H1 (cell line): ENCODE data around the gene KRT75. TPM values are rescaled to one million over a fixed set of nuclear protein-coding genes. Genes with fewer than 3 reads are reported as not detected.

ENCODE experiments used
- polyA plus RNA-seq, 7 experiments: library from polyadenylated mRNA; depleted of rRNA in 3 of 7; stranded (reverse) in 5 of 7; unstranded in 2 of 7; fragments of >200 nt in 5 of 7; fragments of 200-250 nt in 2 of 7; gene quantifications; 1 replicate in 5 of 7; 2 replicates in 1 of 7; 4 replicates in 1 of 7; pipeline versions ENCODE4 v1.2.1 to v1.2.3, GENCODE V29; 2011 to 2013; ENCODE audit warnings: missing spikeins in 2 of 7, mixed read lengths in 2 of 7
- total RNA-seq: library from RNA; stranded (reverse); fragmentation: NEBNext Ultra II Directional; extraction: Animal tissue kit (Norgen Biotek cat#: 25700); gene quantifications from 2 replicates; pipeline ENCODE4 v1.2.1, GENCODE V29; 2021

KRT75 gene
- total and polyA plus RNA-seq, 2 of the 8 experiments (the other 6 are each of a cell fraction or from before 2014, with no cell fraction given) = not detected

Other genes starting within 250 kb of the KRT75 start
- gene KRT80, start 242.4 kb downstream of the KRT75 start, total RNA-seq = 0.08 TPM in 1 of 2 replicates, not detected in the other
- gene KRT80, start 242.4 kb downstream of the KRT75 start, polyA plus RNA-seq (2011; rRNA removed) = 0.05 and 0.06 TPM in 2 replicates
- 13.2 and 16.5 TPM in 2 replicates for gene KRT7, start 201.1 kb downstream of the KRT75 start, total RNA-seq
- 19.0 and 25.6 TPM in 2 replicates for gene KRT7, start 201.1 kb downstream of the KRT75 start, polyA plus RNA-seq (2011; rRNA removed)
- gene KRT86, start 159.7 kb downstream of the KRT75 start, total RNA-seq = 0.15 TPM in 1 of 2 replicates, not detected in the other
- 0.09 and 0.12 TPM in 2 replicates for gene KRT86, start 159.7 kb downstream of the KRT75 start, polyA plus RNA-seq (2011; rRNA removed)
- not detected in 2 replicates for gene KRT81, start 142.8 kb downstream of the KRT75 start, total RNA-seq
- not detected in 2 replicates for gene KRT81, start 142.8 kb downstream of the KRT75 start, polyA plus RNA-seq (2011; rRNA removed)
- gene KRT83, start 113.0 kb downstream of the KRT75 start, total RNA-seq = not detected in 2 replicates
- gene KRT83, start 113.0 kb downstream of the KRT75 start, polyA plus RNA-seq (2011; rRNA removed) = not detected in 2 replicates
- not detected in 2 replicates for gene KRT85, start 66.9 kb downstream of the KRT75 start, total RNA-seq
- not detected in 2 replicates for gene KRT85, start 66.9 kb downstream of the KRT75 start, polyA plus RNA-seq (2011; rRNA removed)
- gene KRT84, start 48.7 kb downstream of the KRT75 start, total RNA-seq = not detected in 2 replicates
- not detected in 2 replicates for gene KRT84, start 48.7 kb downstream of the KRT75 start, polyA plus RNA-seq (2011; rRNA removed)
- gene KRT82, start 28.0 kb downstream of the KRT75 start, total RNA-seq = not detected in 2 replicates
- gene KRT82, start 28.0 kb downstream of the KRT75 start, polyA plus RNA-seq (2011; rRNA removed) = not detected in 2 replicates
- gene KRT6B, start 17.8 kb upstream of the KRT75 start, total RNA-seq = not detected in 2 replicates
- not detected in 2 replicates for gene KRT6B, start 17.8 kb upstream of the KRT75 start, polyA plus RNA-seq (2011; rRNA removed)
- not detected in 2 replicates for gene KRT6C, start 39.4 kb upstream of the KRT75 start, total RNA-seq
- not detected in 2 replicates for gene KRT6C, start 39.4 kb upstream of the KRT75 start, polyA plus RNA-seq (2011; rRNA removed)
- gene KRT6A, start 58.9 kb upstream of the KRT75 start, total RNA-seq = not detected in 2 replicates
- gene KRT6A, start 58.9 kb upstream of the KRT75 start, polyA plus RNA-seq (2011; rRNA removed) = 0.08 and 0.11 TPM in 2 replicates
- gene KRT5, start 86.0 kb upstream of the KRT75 start, total RNA-seq = not detected in 2 replicates
- gene KRT5, start 86.0 kb upstream of the KRT75 start, polyA plus RNA-seq (2011; rRNA removed) = 0.18 and 0.33 TPM in 2 replicates
- gene KRT71, start 118.8 kb upstream of the KRT75 start, total RNA-seq = not detected in 2 replicates
- not detected in 2 replicates for gene KRT71, start 118.8 kb upstream of the KRT75 start, polyA plus RNA-seq (2011; rRNA removed)
- gene KRT74, start 139.5 kb upstream of the KRT75 start, total RNA-seq = not detected in 2 replicates
- not detected in 2 replicates for gene KRT74, start 139.5 kb upstream of the KRT75 start, polyA plus RNA-seq (2011; rRNA removed)
- gene KRT72, start 167.1 kb upstream of the KRT75 start, total RNA-seq = not detected in 2 replicates
- not detected in 2 replicates for gene KRT72, start 167.1 kb upstream of the KRT75 start, polyA plus RNA-seq (2011; rRNA removed)
- not detected in 2 replicates for gene KRT73, start 184.2 kb upstream of the KRT75 start, total RNA-seq
- not detected in 2 replicates for gene KRT73, start 184.2 kb upstream of the KRT75 start, polyA plus RNA-seq (2011; rRNA removed)
- not detected in 2 replicates for gene KRT2, start 217.8 kb upstream of the KRT75 start, total RNA-seq
- not detected in 2 replicates for gene KRT2, start 217.8 kb upstream of the KRT75 start, polyA plus RNA-seq (2011; rRNA removed)
- not detected in 2 replicates for gene KRT1, start 246.0 kb upstream of the KRT75 start, total RNA-seq
- gene KRT1, start 246.0 kb upstream of the KRT75 start, polyA plus RNA-seq (2011; rRNA removed) = not detected in 2 replicates